Loucy (cell line): ENCODE data around the gene MRPS2.
"Not testable (repeated sequence)": the region's sequence is repeated elsewhere in the genome, so short reads cannot be mapped to it uniquely, and the experiment has no call there.

Source experiments
- H2AFZ ChIP-seq: fragments of 200-600 bp; sonication (generic); 2 replicates; pipeline ENCODE4 v1.6.0; 2016; ENCODE audit warnings: antibody characterized with exemption, mild to moderate bottlenecking, low read length, moderate library complexity
- H3F3A ChIP-seq: fragments of 200-600 bp; 2 replicates; pipeline ENCODE4 v1.6.0; 2016; ENCODE audit warnings: antibody characterized with exemption, low read depth, mild to moderate bottlenecking
- H3K27me3 ChIP-seq: fragments of 200-600 bp; sonication (generic); 2 replicates; pipeline ENCODE4 v1.6.1; 2014; ENCODE audit warnings: low read length, mild to moderate bottlenecking; ENCODE audit not compliant: insufficient read depth, poor library complexity, severe bottlenecking
- H3K36me3 ChIP-seq: fragments of 200-600 bp; sonication (generic); 2 replicates; pipeline ENCODE4 v1.6.1; 2016; ENCODE audit warnings: low read length; ENCODE audit not compliant: insufficient read depth
- H3K4me1 ChIP-seq: fragments of 200-600 bp; sonication (generic); 2 replicates; pipeline ENCODE4 v1.5.1; 2014; ENCODE audit warnings: low read length, mild to moderate bottlenecking; ENCODE audit not compliant: insufficient read depth, poor library complexity, severe bottlenecking
- H3K4me2 ChIP-seq: fragments of 200-600 bp; sonication (generic); 2 replicates; pipeline ENCODE4 v1.6.0; 2014; ENCODE audit warnings: antibody characterized with exemption, low read length, low read depth, mild to moderate bottlenecking; ENCODE audit not compliant: poor library complexity, severe bottlenecking
- H3K4me3 ChIP-seq: fragments of 200-600 bp; sonication (generic); 2 replicates; pipeline ENCODE4 v1.5.1; 2014; ENCODE audit warnings: low read length, mild to moderate bottlenecking, mixed read lengths; ENCODE audit not compliant: poor library complexity, severe bottlenecking
- H3K79me2 ChIP-seq: fragments of 200-600 bp; sonication (generic); 2 replicates; pipeline ENCODE4 v1.6.1; 2014; ENCODE audit warnings: low read length; ENCODE audit not compliant: insufficient read depth
- H3K9ac ChIP-seq: fragments of 200-600 bp; sonication (generic); 2 replicates; pipeline ENCODE4 v1.6.0; 2014; ENCODE audit warnings: mild to moderate bottlenecking, low read depth, low read length, moderate library complexity; ENCODE audit not compliant: poor library complexity, severe bottlenecking
- H3K9me2 ChIP-seq: fragments of 200-600 bp; sonication (generic); replicated peaks from 2 replicates; pipeline ENCODE4 v1.6.1; 2016; ENCODE audit warnings: low read depth, low read length, mixed read lengths
- H3K9me3 ChIP-seq: fragments of 200-600 bp; sonication (generic); 2 replicates; pipeline ENCODE4 v1.6.1; 2014; ENCODE audit warnings: mild to moderate bottlenecking, antibody characterized with exemption, low read length, low read depth; ENCODE audit not compliant: insufficient read depth
- H4K20me1 ChIP-seq: fragments of 200-600 bp; sonication (generic); 2 replicates; pipeline ENCODE4 v1.6.0; 2014; ENCODE audit warnings: antibody characterized with exemption, low read length, mild to moderate bottlenecking; ENCODE audit not compliant: insufficient read depth, poor library complexity, severe bottlenecking
- CTCF ChIP-seq: fragments of 200-600 bp; sonication (generic); conservative IDR thresholded peaks from 2 replicates; pipeline ENCODE4 v1.5.1; 2014; ENCODE audit warnings: mild to moderate bottlenecking, antibody characterized with exemption, low read length
- EZH2phosphoT487 ChIP-seq: fragments of 200-600 bp; IDR thresholded peaks from 2 replicates; pipeline ENCODE4 v1.6.1; 2018; ENCODE audit warnings: antibody characterized with exemption, mild to moderate bottlenecking, moderate library complexity, borderline replicate concordance

The MRPS2 gene

GRCh38 chr9:135533674-135534073 is 33.2 kb downstream of the MRPS2 start:
- Histone ChIP-seq H2AFZ (no peak overlapping the region), H4K20me1 (no peaks in the 10 kb centered on the region), H3K4me3 (no peak overlapping the region), H3F3A (no peaks in the 10 kb centered on the region), H3K79me2 (no peaks in the 10 kb centered on the region), H3K9ac (no peak overlapping the region), H3K9me3 (no peaks in the 10 kb centered on the region; the same call in 1 of the 2 replicates), H3K36me3 (no peaks in the 10 kb centered on the region), H3K9me2 (no peaks in the 10 kb centered on the region), H3K4me2 (no peak overlapping the region), H3K27me3 (no peaks in the 10 kb centered on the region), H3K4me1 (no peaks in the 10 kb centered on the region)
- TF ChIP-seq CTCF (no peak), EZH2phosphoT487 (no peak)

GRCh38 chr9:135534192-135534711 is 33.8 kb downstream of the MRPS2 start:
- not testable (repeated sequence) for H2AFZ ChIP-seq, H3F3A ChIP-seq, H4K20me1 ChIP-seq, H3K27me3 ChIP-seq, H3K9me3 ChIP-seq, H3K4me3 ChIP-seq, H3K9me2 ChIP-seq, H3K4me1 ChIP-seq, H3K9ac ChIP-seq, H3K36me3 ChIP-seq, H3K79me2 ChIP-seq, H3K4me2 ChIP-seq

- not testable (repeated sequence) for H3K4me1 ChIP-seq, H3K9me2 ChIP-seq, H3K79me2 ChIP-seq, H3K9ac ChIP-seq, H4K20me1 ChIP-seq, H2AFZ ChIP-seq, H3K4me2 ChIP-seq, H3K4me3 ChIP-seq, H3K9me3 ChIP-seq, H3K36me3 ChIP-seq, H3F3A ChIP-seq, H3K27me3 ChIP-seq
Measured at GRCh38 chr9:135534826-135535225, 34.3 kb downstream of the MRPS2 start.

GRCh38 chr9:135535631-135536030 is 35.1 kb downstream of the MRPS2 start:
- not testable (repeated sequence) for H3K79me2 ChIP-seq, H4K20me1 ChIP-seq, H3K36me3 ChIP-seq, H3K4me3 ChIP-seq, H3K27me3 ChIP-seq, H3K4me1 ChIP-seq, H3K9ac ChIP-seq, H3K9me2 ChIP-seq, H3F3A ChIP-seq, H3K4me2 ChIP-seq, H2AFZ ChIP-seq, H3K9me3 ChIP-seq

GRCh38 chr9:135536216-135536615 is 35.7 kb downstream of the MRPS2 start:
- no peaks in the 10 kb centered on the region for H3F3A ChIP-seq
- no peak overlapping the region for H3K9ac ChIP-seq
- H2AFZ ChIP-seq, result no peak overlapping the region
- H3K79me2 ChIP-seq, result no peaks in the 10 kb centered on the region
- no peak overlapping the region for H3K4me2 ChIP-seq
- H3K9me3 ChIP-seq, result no peaks in the 10 kb centered on the region; the same call in 1 of the 2 replicates
- H4K20me1 ChIP-seq, result no peaks in the 10 kb centered on the region
- no peak for TF ChIP-seq EZH2phosphoT487
- no peak for TF ChIP-seq CTCF
- H3K4me3 ChIP-seq, result no peak overlapping the region
- H3K9me2 ChIP-seq, result no peaks in the 10 kb centered on the region
- H3K36me3 ChIP-seq, result no peaks in the 10 kb centered on the region
- H3K4me1 ChIP-seq, result no peaks in the 10 kb centered on the region
- H3K27me3 ChIP-seq, result no peaks in the 10 kb centered on the region

GRCh38 chr9:135543262-135543894 is 42.9 kb downstream of the MRPS2 start:
- H3K9ac ChIP-seq, H2AFZ ChIP-seq, H3K4me3 ChIP-seq, H3K4me2 ChIP-seq, H4K20me1 ChIP-seq, H3K9me3 ChIP-seq, H3K27me3 ChIP-seq, H3K36me3 ChIP-seq, H3F3A ChIP-seq, H3K4me1 ChIP-seq, H3K79me2 ChIP-seq, H3K9me2 ChIP-seq: not testable (repeated sequence)
